Measurements from ENCODE around the gene ITPK1. TPM values are rescaled to one million over a fixed set of nuclear protein-coding genes. Genes with fewer than 3 reads are reported as not detected.

The ITPK1 gene
- total RNA-seq, 1 donor from 2014 or later: 30.5 TPM

GRCh38 chr14:93014058-93015023 lies 101.4 kb downstream of the ITPK1 start:
- TF ChIP-seq CTCF (IDR thresholded peaks at IDR 0.05; ENCODE audit: unreplicated experiment): no peak
- Mint-ChIP-seq H3K27me3 (ENCODE audit: low read depth) (no peaks in the 10 kb centered on the region), H3K27ac (peak overlapping the region; percentile 70), H3K4me3 (no peak overlapping the region), H3K9me3 (no peaks in the 10 kb centered on the region), H3K36me3 (no peaks in the 10 kb centered on the region), H3K4me1 (peaks cover 36% of the 10 kb centered on the region)
- no peak for DNase-seq (ENCODE audit: low spot score in 2 of 2, unreplicated experiment in 2 of 2)

- no peaks in the 10 kb centered on the region for H3K27me3 Mint-ChIP-seq (ENCODE audit: low read depth)
- peaks cover 35% of the 10 kb centered on the region for H3K4me1 Mint-ChIP-seq
- TF ChIP-seq CTCF (IDR thresholded peaks at IDR 0.05; ENCODE audit: unreplicated experiment): no peak
- H3K27ac Mint-ChIP-seq: peak overlapping the region; percentile 70
- DNase-seq (ENCODE audit: low spot score in 2 of 2, unreplicated experiment in 2 of 2): no peak
- no peaks in the 10 kb centered on the region for H3K36me3 Mint-ChIP-seq
- no peaks in the 10 kb centered on the region for H3K9me3 Mint-ChIP-seq
- H3K4me3 Mint-ChIP-seq: no peak overlapping the region
Observed at GRCh38 chr14:93012951-93013719, 102.6 kb downstream of the ITPK1 start.

DNA sequence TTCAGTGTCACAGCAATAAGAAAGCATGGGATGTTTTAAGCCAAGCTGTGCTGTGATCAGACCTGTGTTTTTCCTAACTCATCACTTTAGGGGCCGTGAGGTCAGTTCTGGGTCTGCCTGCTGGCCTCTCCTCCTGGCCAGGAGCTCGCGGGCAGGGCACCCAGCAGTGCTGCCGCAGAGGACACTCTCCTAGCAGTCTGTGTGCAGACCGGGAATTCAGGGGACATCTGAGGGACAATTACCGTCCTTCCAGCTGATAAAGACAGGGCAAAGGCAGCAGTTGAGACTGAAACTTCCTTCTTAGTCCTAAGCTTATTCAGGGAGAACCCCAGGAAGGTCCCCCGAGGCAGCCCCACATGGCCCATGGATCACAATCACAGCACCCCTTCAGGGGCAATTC lies 103.2 kb downstream of the ITPK1 start:
- Mint-ChIP-seq H3K27me3 (ENCODE audit: low read depth) (no peaks in the 10 kb centered on the region), H3K9me3 (no peaks in the 10 kb centered on the region), H3K4me1 (peaks cover 37% of the 10 kb centered on the region), H3K4me3 (no peak overlapping the region), H3K36me3 (no peaks in the 10 kb centered on the region), H3K27ac (no peak overlapping the region)
- TF ChIP-seq CTCF (IDR thresholded peaks at IDR 0.05; ENCODE audit: unreplicated experiment): no peak
- DNase-seq (ENCODE audit: low spot score in 2 of 2, unreplicated experiment in 2 of 2): no peak

GRCh38 chr14:93011650-93012325 lies 103.9 kb downstream of the ITPK1 start:
- no peak for TF ChIP-seq CTCF (IDR thresholded peaks at IDR 0.05; ENCODE audit: unreplicated experiment)
- Mint-ChIP-seq H3K27ac (no peak overlapping the region), H3K36me3 (no peaks in the 10 kb centered on the region), H3K4me3 (no peak overlapping the region), H3K4me1 (peaks cover 39% of the 10 kb centered on the region), H3K27me3 (ENCODE audit: low read depth) (no peaks in the 10 kb centered on the region), H3K9me3 (no peaks in the 10 kb centered on the region)
- no peak for DNase-seq (ENCODE audit: low spot score in 2 of 2, unreplicated experiment in 2 of 2)

DNA sequence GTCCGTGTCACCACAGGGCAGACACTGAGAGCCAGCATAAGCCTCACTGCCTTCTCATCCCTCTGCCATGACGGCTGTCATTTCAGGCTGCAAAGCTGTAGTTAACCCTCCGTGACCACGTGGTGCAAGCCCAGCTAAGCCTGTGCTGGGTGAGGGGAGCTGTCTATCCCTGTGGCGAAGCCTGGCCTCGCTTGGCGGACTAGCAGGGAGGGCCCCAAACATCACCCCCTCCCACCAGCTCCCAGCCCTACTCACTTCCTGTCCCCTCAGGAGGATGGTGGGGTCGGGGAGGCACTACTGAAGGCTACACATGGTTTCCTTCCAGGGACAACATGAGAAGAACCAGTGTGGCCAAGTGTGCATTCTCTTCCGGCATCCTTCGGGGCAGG lies 104.6 kb downstream of the ITPK1 start:
- H3K9me3 Mint-ChIP-seq: no peaks in the 10 kb centered on the region
- DNase-seq (ENCODE audit: low spot score in 2 of 2, unreplicated experiment in 2 of 2): no peak
- H3K27ac Mint-ChIP-seq: no peak overlapping the region
- no peak for TF ChIP-seq CTCF (IDR thresholded peaks at IDR 0.05; ENCODE audit: unreplicated experiment)
- H3K4me3 Mint-ChIP-seq: no peak overlapping the region
- no peaks in the 10 kb centered on the region for H3K36me3 Mint-ChIP-seq
- peaks cover 39% of the 10 kb centered on the region for H3K4me1 Mint-ChIP-seq
- no peaks in the 10 kb centered on the region for H3K27me3 Mint-ChIP-seq (ENCODE audit: low read depth)

All from mesothelial cell of epicardium (in vitro differentiated cells).